Activated CD4-positive, CD25-positive, alpha-beta regulatory T cell treated with anti-CD3 and anti-CD28 coated beads, Interleukin-2, amount 50 U/mL, for 24 hours (primary cell): ENCODE measurements around the gene HMMR.
"Not testable (repeated sequence)": the region's sequence is repeated elsewhere in the genome, so short reads cannot be mapped to it uniquely, and the experiment has no call there.

Source experiments
- ATAC-seq, 2 donors: fragments of 150-1000 bp; cut with Tn5 transposase; one replicate each; pipeline ENCODE4 v1.10.0; 2021; ENCODE audit warnings: mild to moderate bottlenecking in 1 of 2, moderate library complexity in 1 of 2

The HMMR gene

GRCh38 chr5:163460562-163461171 lies at the start of gene HMMR:
Gene HMMR, plus strand, starts transcription at chr5:163460632. Its CDS starts 61 bp downstream, at chr5:163460693.
- no peak for ATAC-seq

GRCh38 chr5:163415673-163416072 lies 44.8 kb upstream of the HMMR start:
- not testable (repeated sequence) for ATAC-seq

GRCh38 chr5:163424836-163425235 lies 35.6 kb upstream of the HMMR start:
- no peak for ATAC-seq

GRCh38 chr5:163426128-163426527 lies 34.3 kb upstream of the HMMR start:
- not testable (repeated sequence) for ATAC-seq

GRCh38 chr5:163432544-163432943 lies 27.9 kb upstream of the HMMR start:
- no peak for ATAC-seq

- ATAC-seq: no peak
Measured at GRCh38 chr5:163433271-163433670, 27.2 kb upstream of the HMMR start.

- no peak for ATAC-seq
Measured at GRCh38 chr5:163434401-163434866, 26.0 kb upstream of the HMMR start.

GRCh38 chr5:163436515-163436914 lies 23.9 kb upstream of the HMMR start:
- no peak for ATAC-seq

GRCh38 chr5:163437011-163437308 lies 23.5 kb upstream of the HMMR start:
- no peak for ATAC-seq

- peak; percentile 95 to 96 for ATAC-seq
Measured at GRCh38 chr5:163437309-163438182, 22.9 kb upstream of the HMMR start, which contains the start of gene CCNG1. Gene CCNG1, plus strand, starts transcription at chr5:163437595. Its CDS starts 1,662 bp downstream, at chr5:163439257.

GRCh38 chr5:163439092-163439425 lies 21.4 kb upstream of the HMMR start:
- ATAC-seq: peak; percentile 8 to 20

- ATAC-seq: no peak
Measured at GRCh38 chr5:163440954-163441353, 19.5 kb upstream of the HMMR start.

- ATAC-seq: no peak
Measured at GRCh38 chr5:163444526-163444925, 15.9 kb upstream of the HMMR start.

- ATAC-seq: no peak
Measured at GRCh38 chr5:163445345-163445744, 15.1 kb upstream of the HMMR start.

GRCh38 chr5:163447191-163447590 lies 13.2 kb upstream of the HMMR start:
- no peak for ATAC-seq

GRCh38 chr5:163447875-163448274 lies 12.6 kb upstream of the HMMR start:
- no peak for ATAC-seq

- ATAC-seq: no peak
Measured at GRCh38 chr5:163448491-163448890, 11.9 kb upstream of the HMMR start.

- ATAC-seq: no peak
Measured at GRCh38 chr5:163451489-163451888, 8.9 kb upstream of the HMMR start.

- ATAC-seq: no peak
Measured at GRCh38 chr5:163453705-163454104, 6.7 kb upstream of the HMMR start.

- not testable (repeated sequence) for ATAC-seq
Measured at GRCh38 chr5:163455406-163455805, 5.0 kb upstream of the HMMR start.

- no peak for ATAC-seq
Measured at GRCh38 chr5:163456029-163456589, 4.3 kb upstream of the HMMR start.

GRCh38 chr5:163456840-163457239 lies 3.6 kb upstream of the HMMR start:
- no peak for ATAC-seq

GRCh38 chr5:163458778-163459385 lies 1.6 kb upstream of the HMMR start:
- no peak for ATAC-seq

GRCh38 chr5:163459462-163459818 lies 992 bp upstream of the HMMR start:
- ATAC-seq: no peak
